HEK293 (cell line): ENCODE data around the gene CCND1.

Experiments used
- CTCF ChIA-PET: fragments of 350-600 bp; formaldehyde crosslinking; extraction: SDS; loops from one replicate; lab custom pipeline; 2021; ENCODE audit warnings: antibody characterized with exemption; lab: Yijun Ruan, JAX
- POLR2A ChIA-PET: fragments of 300-600 bp; formaldehyde crosslinking; extraction: SDS; loops from one replicate; lab custom pipeline; 2020; ENCODE audit warnings: antibody characterized with exemption, inconsistent platforms; lab: Yijun Ruan, JAX
- H3K27ac ChIP-seq: fragments of 200-500 bp; sonication (Bioruptor generic); 2 replicates; pipeline ENCODE4 v1.5.1; 2014; ENCODE audit warnings: low read depth, low read length, control low read depth, inconsistent platforms; ENCODE audit errors: extremely low read depth
- H3K36me3 ChIP-seq, 2 experiments: fragments of 200-500 bp in 1 of 2; sonication (Bioruptor generic) in 1 of 2; 1 replicate in 1 of 2; 2 replicates in 1 of 2; pipeline ENCODE4 v1.5.1; 2014 to 2017; ENCODE audit warnings: inconsistent platforms in 2 of 2, low read length in 2 of 2; ENCODE audit not compliant: control insufficient read depth in 2 of 2, insufficient read depth in 1 of 2
- H3K4me1 ChIP-seq: fragments of 200-500 bp; sonication (Bioruptor generic); 2 replicates; pipeline ENCODE4 v1.5.1; 2014; ENCODE audit warnings: mild to moderate bottlenecking, low read length, inconsistent platforms; ENCODE audit not compliant: control insufficient read depth, insufficient read depth
- H3K4me3 ChIP-seq: 2 replicates; pipeline ENCODE4 v1.5.1; 2011; ENCODE audit warnings: low read depth, mild to moderate bottlenecking, control low read depth, low read length, moderate library complexity
- H3K9me3 ChIP-seq: fragments of 200-500 bp; sonication (Bioruptor generic); 2 replicates; pipeline ENCODE4 v1.5.1; 2014; ENCODE audit warnings: low read depth, low read length, inconsistent platforms; ENCODE audit not compliant: control insufficient read depth, insufficient read depth
- EGR2 ChIP-seq: fragments of 450-650 bp; formaldehyde crosslinking; IDR thresholded peaks from 2 replicates; pipeline ENCODE4 v1.5.1; 2016; ENCODE audit warnings: low read depth, missing biosample characterization, missing genetic modification characterization
- KLF10 ChIP-seq: fragments of 450-650 bp; IDR thresholded peaks from 2 replicates; pipeline ENCODE4 v1.5.1; 2018; ENCODE audit warnings: missing biosample characterization, mild to moderate bottlenecking, missing genetic modification characterization
- MEIS1 ChIP-seq: sonication (generic); formaldehyde crosslinking; IDR thresholded peaks from 2 replicates; pipeline ENCODE4 v1.8.1; 2022; ENCODE audit warnings: missing genetic modification reagents, mild to moderate bottlenecking, borderline replicate concordance
- MYNN ChIP-seq: fragments of 450-650 bp; formaldehyde crosslinking; IDR thresholded peaks from 2 replicates; pipeline ENCODE4 v1.5.1; 2016; ENCODE audit warnings: missing biosample characterization, missing genetic modification characterization, borderline replicate concordance
- SCRT2 ChIP-seq: fragments of 450-650 bp; formaldehyde crosslinking; IDR thresholded peaks from 2 replicates; pipeline ENCODE4 v1.5.1; 2016; ENCODE audit warnings: missing biosample characterization, missing genetic modification characterization
- ZEB2 ChIP-seq: fragments of 450-650 bp; formaldehyde crosslinking; IDR thresholded peaks from 2 replicates; pipeline ENCODE4 v1.5.1; 2016; ENCODE audit warnings: missing biosample characterization, missing genetic modification characterization
- ZNF184 ChIP-seq: fragments of 450-650 bp; IDR thresholded peaks from 2 replicates; pipeline ENCODE4 v1.5.1; 2018; ENCODE audit warnings: missing biosample characterization, mild to moderate bottlenecking, missing genetic modification characterization
- ZNF211 ChIP-seq: fragments of 450-650 bp; formaldehyde crosslinking; IDR thresholded peaks from 2 replicates; pipeline ENCODE4 v1.5.1; 2016; ENCODE audit warnings: low read depth, missing biosample characterization, missing genetic modification characterization
- ZNF302 ChIP-seq: fragments of 450-650 bp; formaldehyde crosslinking; IDR thresholded peaks from 2 replicates; pipeline ENCODE4 v1.5.1; 2016; ENCODE audit warnings: missing biosample characterization, missing genetic modification characterization, low read depth
- ZNF529 ChIP-seq: fragments of 450-650 bp; formaldehyde crosslinking; IDR thresholded peaks from 2 replicates; pipeline ENCODE4 v1.5.1; 2017; ENCODE audit warnings: missing genetic modification characterization, missing biosample characterization; ENCODE audit not compliant: insufficient replicate concordance
- ZNF747 ChIP-seq: fragments of 450-650 bp; formaldehyde crosslinking; IDR thresholded peaks from 2 replicates; pipeline ENCODE4 v1.5.1; 2016; ENCODE audit warnings: missing biosample characterization, missing genetic modification characterization
- ZSCAN16 ChIP-seq: fragments of 450-650 bp; formaldehyde crosslinking; IDR thresholded peaks from 2 replicates; pipeline ENCODE4 v1.5.1; 2016; ENCODE audit warnings: missing biosample characterization, missing genetic modification characterization
- TF ChIP-seq, protein P1 (sequence below): fragments of 450-650 bp; formaldehyde crosslinking; IDR thresholded peaks from 2 replicates; pipeline ENCODE4 v1.5.1; 2016; ENCODE audit warnings: missing biosample characterization, missing genetic modification characterization
- TF ChIP-seq, protein P2 (sequence below): fragments of 450-650 bp; formaldehyde crosslinking; conservative IDR thresholded peaks from 2 replicates; pipeline ENCODE4 v1.5.1; 2016; ENCODE audit warnings: low read depth, missing biosample characterization, missing genetic modification characterization
- TF ChIP-seq, protein P3 (sequence below): fragments of 450-650 bp; formaldehyde crosslinking; IDR thresholded peaks from 2 replicates; pipeline ENCODE4 v1.5.1; 2016; ENCODE audit warnings: missing biosample characterization, missing genetic modification characterization, borderline replicate concordance

The CCND1 gene

DNA sequence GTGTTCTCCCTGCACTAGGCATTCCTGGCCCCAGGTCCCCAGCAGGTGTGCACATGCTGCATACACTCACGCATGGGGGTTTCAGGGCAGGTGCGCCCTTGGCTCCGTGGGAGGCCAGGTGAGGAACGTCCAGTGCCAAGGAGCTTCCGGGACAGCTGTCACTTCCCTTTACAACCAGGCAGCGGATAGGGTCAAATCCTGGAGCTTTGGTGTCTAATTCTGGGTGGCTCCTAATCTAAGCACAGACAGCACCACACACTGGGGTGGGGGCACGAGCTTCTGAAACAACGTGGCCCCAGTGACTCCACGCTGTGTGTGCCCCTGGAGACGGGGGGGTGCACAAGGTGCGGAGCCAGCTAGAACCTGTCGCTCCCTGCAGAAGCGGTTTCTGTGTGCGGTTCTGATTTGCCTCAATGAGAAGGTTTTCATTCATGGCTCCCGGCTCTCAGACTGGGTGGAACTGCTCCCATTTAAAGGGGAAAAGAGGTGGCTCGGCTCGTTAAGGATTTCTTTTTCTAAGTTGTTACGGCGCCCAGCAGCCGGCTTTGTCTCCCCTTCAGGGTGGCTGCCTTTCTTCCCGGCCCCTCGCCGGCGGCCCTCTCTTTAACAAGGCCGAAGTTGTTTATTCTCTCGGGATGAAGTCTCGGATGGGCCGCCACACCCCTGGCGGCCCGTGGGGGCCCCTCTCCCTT is 5.0 kb downstream of the CCND1 start:
- TF ChIP-seq SCRT2 (tag by site-specific recombination) (peak; percentile 57; the same call in 1 of the 2 replicates), ZNF529 (tag by site-specific recombination) (no peak)
- Histone ChIP-seq H3K27ac (no peak overlapping the region), H3K4me3 (no peak overlapping the region), H3K4me1 (peaks cover 3% of the 10 kb centered on the region; the same call in 1 of the 2 replicates), H3K36me3 (peaks cover 0 to 72% of the 10 kb centered on the region in 2 experiments; a peak in 1 of 3 replicates), H3K9me3 (no peaks in the 10 kb centered on the region)
- CTCF ChIA-PET: interaction anchor here (4.8 kb wide), 1 partner anchor 544 kb away, joined by 54 read pairs; no protein-coding TSS in a partner anchor
- POLR2A ChIA-PET: interaction anchor here (1.6 kb wide), 1 partner anchor 30 kb away, joined by 4 read pairs; the partner anchor contains the start of gene LTO1

DNA sequence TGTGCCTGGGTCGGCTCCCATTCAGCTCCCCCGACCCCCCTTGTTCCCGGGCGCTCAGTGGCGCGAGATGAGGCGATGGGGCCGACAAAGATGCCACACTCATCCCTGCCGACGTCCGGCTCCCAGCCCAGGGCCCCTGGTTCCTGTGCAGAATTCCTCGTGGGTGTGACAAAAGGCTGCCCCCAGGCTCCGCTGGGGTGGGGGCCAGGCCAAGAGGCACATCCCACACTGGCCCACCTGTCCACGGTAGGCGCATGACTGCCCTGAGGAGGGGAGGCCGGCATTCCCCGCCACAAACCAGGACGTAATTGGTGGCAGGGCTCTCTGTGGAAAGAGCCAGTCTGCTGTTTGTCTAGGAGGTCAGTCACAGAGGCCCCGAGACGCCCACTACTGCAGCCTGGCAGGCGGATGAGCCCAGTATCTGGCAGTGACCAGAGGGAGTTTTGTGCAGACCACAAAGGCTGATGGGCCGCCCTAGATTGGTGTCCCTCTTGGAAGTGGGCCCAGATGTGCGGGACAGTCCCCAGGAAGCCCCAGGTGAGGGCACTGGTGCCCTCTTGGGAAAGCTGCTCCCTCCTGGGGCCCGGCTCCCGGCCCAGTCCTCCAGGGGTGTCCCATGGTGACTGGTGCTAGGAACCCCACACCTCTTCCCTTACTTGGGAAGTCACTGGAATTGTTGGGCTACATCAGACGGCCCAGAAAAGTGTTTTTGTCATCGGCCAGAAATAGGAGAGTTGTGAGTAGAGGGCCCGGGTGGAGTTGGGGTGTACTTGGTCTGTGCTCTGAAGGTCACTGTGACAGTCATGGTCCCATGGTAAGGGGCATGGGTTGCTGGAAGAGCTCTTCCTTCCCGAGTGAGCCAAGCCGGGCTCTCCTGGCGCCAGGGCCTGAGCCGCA is 5.8 kb downstream of the CCND1 start:
- Histone ChIP-seq H3K4me1 (peaks cover 3% of the 10 kb centered on the region; the same call in 1 of the 2 replicates), H3K9me3 (no peaks in the 10 kb centered on the region), H3K27ac (no peak overlapping the region), H3K4me3 (no peak overlapping the region), H3K36me3 (peaks cover 0 to 78% of the 10 kb centered on the region in 2 experiments; a peak in 1 of 3 replicates)
- ChIA-PET CTCF (interaction anchor here (4.8 kb wide), 1 partner anchor 545 kb away, joined by 54 read pairs; no protein-coding TSS in a partner anchor), POLR2A (interaction anchor here (1.6 kb wide), 1 partner anchor 29 kb away, joined by 4 read pairs; the partner anchor contains the start of gene LTO1)
- TF ChIP-seq, protein P1, sequence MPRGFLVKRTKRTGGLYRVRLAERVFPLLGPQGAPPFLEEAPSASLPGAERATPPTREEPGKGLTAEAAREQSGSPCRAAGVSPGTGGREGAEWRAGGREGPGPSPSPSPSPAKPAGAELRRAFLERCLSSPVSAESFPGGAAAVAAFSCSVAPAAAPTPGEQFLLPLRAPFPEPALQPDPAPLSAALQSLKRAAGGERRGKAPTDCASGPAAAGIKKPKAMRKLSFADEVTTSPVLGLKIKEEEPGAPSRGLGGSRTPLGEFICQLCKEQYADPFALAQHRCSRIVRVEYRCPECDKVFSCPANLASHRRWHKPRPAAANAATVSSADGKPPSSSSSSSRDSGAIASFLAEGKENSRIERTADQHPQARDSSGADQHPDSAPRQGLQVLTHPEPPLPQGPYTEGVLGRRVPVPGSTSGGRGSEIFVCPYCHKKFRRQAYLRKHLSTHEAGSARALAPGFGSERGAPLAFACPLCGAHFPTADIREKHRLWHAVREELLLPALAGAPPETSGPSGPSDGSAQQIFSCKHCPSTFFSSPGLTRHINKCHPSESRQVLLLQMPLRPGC (tag by site-specific recombination): no peak
- TF ChIP-seq, protein P2, sequence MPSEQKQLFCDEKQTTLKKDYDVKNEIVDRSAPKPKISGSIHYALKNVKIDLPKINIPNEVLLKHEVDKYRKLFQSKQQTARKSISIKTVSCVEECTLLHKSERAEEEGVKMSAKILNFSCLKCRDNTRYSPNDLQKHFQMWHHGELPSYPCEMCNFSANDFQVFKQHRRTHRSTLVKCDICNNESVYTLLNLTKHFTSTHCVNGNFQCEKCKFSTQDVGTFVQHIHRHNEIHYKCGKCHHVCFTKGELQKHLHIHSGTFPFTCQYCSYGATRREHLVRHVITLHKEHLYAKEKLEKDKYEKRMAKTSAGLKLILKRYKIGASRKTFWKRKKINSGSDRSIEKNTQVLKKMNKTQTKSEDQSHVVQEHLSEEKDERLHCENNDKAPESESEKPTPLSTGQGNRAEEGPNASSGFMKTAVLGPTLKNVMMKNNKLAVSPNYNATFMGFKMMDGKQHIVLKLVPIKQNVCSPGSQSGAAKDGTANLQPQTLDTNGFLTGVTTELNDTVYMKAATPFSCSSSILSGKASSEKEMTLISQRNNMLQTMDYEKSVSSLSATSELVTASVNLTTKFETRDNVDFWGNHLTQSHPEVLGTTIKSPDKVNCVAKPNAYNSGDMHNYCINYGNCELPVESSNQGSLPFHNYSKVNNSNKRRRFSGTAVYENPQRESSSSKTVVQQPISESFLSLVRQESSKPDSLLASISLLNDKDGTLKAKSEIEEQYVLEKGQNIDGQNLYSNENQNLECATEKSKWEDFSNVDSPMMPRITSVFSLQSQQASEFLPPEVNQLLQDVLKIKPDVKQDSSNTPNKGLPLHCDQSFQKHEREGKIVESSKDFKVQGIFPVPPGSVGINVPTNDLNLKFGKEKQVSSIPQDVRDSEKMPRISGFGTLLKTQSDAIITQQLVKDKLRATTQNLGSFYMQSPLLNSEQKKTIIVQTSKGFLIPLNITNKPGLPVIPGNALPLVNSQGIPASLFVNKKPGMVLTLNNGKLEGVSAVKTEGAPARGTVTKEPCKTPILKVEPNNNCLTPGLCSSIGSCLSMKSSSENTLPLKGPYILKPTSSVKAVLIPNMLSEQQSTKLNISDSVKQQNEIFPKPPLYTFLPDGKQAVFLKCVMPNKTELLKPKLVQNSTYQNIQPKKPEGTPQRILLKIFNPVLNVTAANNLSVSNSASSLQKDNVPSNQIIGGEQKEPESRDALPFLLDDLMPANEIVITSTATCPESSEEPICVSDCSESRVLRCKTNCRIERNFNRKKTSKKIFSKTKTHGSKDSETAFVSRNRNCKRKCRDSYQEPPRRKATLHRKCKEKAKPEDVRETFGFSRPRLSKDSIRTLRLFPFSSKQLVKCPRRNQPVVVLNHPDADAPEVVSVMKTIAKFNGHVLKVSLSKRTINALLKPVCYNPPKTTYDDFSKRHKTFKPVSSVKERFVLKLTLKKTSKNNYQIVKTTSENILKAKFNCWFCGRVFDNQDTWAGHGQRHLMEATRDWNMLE: no peak
- no peak for TF ChIP-seq MYNN (tag by site-specific recombination)
- no peak for TF ChIP-seq ZNF302 (tag by site-specific recombination)
- no peak for TF ChIP-seq ZNF747 (tag by site-specific recombination)
- TF ChIP-seq ZEB2 (tag by site-specific recombination): no peak
- no peak for TF ChIP-seq ZNF184 (tag by site-specific recombination)
- TF ChIP-seq MEIS1 (CRISPR knock-in tag): no peak
- TF ChIP-seq ZSCAN16 (tag by site-specific recombination): no peak
- TF ChIP-seq EGR2 (tag by site-specific recombination): no peak
- TF ChIP-seq ZNF211 (tag by site-specific recombination): no peak
- TF ChIP-seq, protein P3, sequence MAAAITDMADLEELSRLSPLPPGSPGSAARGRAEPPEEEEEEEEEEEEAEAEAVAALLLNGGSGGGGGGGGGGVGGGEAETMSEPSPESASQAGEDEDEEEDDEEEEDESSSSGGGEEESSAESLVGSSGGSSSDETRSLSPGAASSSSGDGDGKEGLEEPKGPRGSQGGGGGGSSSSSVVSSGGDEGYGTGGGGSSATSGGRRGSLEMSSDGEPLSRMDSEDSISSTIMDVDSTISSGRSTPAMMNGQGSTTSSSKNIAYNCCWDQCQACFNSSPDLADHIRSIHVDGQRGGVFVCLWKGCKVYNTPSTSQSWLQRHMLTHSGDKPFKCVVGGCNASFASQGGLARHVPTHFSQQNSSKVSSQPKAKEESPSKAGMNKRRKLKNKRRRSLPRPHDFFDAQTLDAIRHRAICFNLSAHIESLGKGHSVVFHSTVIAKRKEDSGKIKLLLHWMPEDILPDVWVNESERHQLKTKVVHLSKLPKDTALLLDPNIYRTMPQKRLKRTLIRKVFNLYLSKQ (tag by site-specific recombination): no peak
- no peak for TF ChIP-seq KLF10 (tag by site-specific recombination)
